Left renal cortex interstitium (tissue), 4 donors: ENCODE data around the gene KCNE3. TPM values are rescaled to one million over a fixed set of nuclear protein-coding genes. Genes with fewer than 3 reads are reported as not detected.

Experiments
- DNase-seq, 4 donors: peaks; one replicate each; pipeline ENCODE4 v3.0.0-alpha.2; 2013; ENCODE audit warnings: low read depth in 4 of 4, low spot score in 2 of 4, missing footprints in 1 of 4
- polyA plus RNA-seq, 4 donors: library from polyadenylated mRNA; unstranded; fragments of 120-200 nt; gene quantifications; one replicate each; pipeline ENCODE4 v1.2.1, GENCODE V29; 2013; ENCODE audit not compliant: insufficient read length in 4 of 4

The KCNE3 gene
- polyA plus RNA-seq, 4 donors = 26.9 to 32.4 (median 28.4) TPM

DNA sequence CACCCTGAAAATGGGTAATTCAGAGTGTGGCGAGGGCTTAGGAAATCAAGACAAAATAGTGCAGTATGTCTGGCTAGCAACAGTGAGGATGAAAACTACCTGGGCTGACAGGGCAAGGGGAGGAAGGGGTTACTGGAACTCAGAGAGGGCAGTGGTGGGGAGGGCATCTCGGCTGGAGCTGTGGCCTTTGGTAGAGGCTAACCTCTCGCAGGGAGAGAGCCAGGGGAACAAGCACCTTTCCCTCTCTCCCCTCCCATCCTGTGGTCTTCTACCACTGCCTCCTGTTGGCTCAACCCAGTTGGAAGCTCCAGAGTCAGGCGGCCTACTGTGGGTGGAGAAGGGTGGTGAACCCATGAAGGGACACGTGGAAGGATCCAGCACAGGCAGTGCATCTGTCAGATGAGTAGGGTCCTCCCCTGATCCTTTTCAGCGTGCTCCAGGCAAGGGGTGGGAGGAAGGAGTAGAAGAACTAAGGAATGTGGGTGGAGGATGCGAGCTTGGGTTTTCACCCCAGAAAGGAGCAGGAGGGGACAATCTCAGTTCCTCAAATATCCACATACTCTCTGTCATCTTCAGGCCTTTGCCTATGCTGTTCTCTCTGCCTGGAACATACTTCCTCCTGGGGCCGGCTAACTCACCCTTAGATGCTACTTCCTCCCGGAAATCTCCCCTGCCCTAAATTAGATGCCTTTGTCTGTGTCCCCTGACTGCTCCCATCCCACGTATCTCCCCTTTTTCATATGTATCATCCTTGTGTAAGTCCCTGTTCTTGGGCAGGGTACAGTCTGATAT is 6.2 kb upstream of the KCNE3 start:
- DNase-seq = no peak

DNA sequence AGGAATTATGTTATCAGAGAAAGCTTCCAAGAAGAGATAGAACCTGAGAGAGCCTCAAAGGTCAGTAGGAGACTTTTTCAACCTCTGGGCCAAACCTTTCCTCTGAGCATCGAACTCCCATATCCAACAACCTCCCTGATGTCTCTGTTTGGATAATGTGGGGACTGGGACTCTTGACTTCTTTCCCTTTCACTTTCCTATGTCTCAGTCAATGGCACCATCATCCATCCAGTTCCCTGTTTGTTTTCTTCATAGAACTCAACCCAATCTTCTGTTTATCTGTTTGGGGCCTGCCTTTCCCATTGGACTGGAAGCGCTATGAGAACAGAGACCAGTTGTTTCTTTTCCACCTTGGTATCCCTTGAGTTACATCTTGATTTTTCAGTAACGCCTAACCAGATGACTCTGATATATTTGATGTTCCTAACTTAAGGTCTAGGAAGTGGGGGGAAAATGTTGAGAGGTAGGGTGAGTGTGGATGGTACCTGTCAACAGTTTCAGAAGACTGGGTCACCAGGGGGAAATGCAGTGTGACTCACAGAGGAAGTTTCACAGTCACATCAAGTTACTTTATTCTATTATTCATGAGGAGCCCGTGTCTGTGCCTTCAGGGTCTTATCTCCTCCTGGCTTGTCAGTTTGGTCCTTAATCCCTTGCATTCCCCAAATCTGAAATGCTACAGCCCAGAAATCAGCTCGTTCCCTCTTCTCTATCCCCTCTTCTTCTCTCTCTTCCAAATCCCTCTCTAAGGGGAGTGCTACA is 4.5 kb upstream of the KCNE3 start:
- DNase-seq = no peak

DNA sequence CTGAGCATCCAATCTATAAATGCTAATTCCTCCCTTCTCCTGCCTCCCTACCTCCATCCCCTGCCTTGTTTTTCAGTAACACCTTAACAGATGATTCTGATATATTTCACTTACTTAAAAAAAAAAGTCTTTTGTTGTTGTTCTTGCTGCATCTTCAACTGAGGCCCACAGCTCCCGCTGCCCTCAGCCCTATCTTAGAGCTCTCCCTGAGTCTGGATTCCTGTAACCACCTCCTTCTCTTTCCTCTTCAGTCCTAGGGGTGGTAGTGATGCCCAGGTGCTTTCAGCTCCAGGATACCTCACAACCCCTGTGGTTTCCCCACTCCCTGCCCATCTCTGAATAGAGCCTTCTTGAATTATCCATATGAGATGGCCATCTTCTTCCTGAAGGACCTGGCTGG is 3.7 kb upstream of the KCNE3 start:
- no peak for DNase-seq

DNA sequence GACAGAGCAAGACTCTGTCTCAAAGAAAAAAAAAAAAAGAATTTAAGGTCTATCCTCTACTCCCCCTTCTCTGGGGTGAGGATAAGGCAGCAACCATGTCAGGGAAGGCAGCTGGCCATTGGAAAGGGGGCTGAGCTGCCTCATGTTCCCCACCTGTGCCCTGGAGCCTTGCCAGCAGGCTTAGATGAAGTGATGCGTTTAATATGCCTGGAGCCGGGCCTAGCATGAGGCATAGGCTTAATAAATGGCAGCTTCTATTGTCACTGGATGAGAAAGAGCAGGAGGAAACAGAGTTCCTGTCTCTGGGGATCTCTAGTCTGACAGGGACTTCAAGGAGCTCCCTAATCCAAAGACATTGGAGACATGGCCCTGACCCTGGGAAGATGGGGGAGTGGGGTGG is 3.2 kb upstream of the KCNE3 start:
- no peak for DNase-seq

DNA sequence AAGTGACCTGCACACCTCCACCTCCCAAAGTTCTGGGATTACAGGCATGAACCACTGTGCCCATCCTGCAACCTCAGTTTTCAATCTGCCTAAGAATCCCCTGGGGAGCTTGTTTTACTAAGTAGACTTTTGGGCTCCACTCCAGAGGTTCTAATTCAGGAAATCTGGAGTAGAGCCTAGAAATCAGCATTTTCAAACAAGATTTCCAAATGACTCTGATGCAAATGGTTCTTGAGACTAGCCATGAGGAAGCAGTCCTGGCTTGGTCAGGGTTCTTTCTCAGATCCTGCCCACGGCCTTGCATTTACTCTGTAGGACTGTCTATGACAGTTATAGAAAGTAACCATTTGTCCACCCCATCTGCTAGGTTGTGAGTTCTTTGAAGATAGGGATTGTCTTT is 1.6 kb upstream of the KCNE3 start:
- no peak for DNase-seq

DNA sequence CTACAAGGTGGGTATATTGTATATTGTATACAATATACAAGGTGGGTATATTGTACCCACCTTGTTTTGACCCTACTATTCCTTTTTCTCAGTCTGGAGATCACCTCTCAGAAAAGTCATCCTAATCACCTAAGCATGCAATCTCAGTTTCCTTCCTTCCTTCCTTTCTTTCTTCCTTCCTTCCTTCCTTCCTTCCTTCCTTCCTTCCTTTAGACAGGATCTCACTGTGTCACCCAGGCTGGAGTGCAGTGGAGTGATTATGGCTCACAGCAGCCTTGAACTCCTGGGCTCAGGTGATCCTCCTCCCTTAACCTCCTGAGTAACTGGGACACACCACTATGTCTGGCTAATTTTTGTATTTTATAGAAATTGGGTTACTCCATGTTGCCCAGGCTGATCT is 1.2 kb upstream of the KCNE3 start:
- no peak for DNase-seq

DNA sequence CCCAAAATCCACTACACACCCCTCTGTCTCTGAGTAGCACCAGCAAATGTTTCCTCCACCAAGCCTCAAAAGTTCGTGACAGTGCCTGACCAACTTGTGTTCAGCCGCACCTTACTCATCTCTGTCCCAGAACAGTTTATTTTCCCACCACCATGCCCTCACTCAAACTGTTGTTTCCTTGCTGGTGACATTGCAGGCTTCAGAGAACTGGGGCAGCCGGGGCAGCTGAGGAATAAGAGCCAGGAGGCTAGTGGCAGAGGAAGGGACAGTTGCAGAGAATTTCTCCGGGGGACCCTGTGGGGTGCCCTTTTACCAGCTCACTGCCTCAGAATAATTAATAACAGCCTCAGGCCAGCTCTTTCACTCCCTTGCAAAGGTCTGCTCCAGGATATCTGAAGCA is 709 bp upstream of the KCNE3 start:
- no peak for DNase-seq

DNA sequence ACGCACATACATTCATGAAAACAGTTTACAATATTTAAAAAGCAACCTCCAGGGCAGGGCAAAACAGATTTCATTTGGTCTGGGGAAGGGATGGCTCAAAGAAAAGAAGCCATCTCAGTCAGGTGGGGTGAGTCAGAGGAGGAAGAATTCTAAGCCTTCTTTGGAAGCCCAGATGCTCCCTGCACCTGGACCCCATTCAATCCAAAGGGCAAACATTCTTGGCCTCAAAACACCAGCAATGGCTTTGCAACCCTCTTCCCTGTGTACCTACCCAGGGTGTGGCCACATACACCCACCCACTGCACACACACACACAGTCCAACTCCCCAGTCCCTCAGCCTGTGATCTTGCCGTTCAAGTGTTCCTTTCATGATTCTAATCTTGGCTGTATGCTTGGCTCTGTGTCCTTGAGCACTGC is 2.0 kb downstream of the KCNE3 start:
- no peak for DNase-seq

DNA sequence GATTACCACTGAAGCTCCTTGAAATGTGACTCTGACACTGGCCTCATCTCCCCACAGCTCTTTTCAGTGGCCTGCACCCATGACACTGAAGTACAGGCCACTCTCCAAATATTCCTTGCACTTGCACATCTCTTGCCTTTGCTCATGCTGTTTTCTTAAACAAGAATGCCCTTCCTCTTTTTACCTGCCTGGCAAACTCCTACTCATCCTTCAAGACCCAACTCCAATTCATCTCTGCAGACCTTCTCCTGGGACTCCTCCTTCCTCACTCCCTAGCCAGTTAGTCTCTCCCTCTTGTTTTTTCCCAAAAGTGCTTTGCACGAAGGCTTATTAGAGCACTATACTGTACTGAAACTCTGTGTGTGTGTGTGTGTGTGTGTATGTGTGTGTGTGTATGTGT is 2.6 kb downstream of the KCNE3 start:
- DNase-seq = no peak

DNA sequence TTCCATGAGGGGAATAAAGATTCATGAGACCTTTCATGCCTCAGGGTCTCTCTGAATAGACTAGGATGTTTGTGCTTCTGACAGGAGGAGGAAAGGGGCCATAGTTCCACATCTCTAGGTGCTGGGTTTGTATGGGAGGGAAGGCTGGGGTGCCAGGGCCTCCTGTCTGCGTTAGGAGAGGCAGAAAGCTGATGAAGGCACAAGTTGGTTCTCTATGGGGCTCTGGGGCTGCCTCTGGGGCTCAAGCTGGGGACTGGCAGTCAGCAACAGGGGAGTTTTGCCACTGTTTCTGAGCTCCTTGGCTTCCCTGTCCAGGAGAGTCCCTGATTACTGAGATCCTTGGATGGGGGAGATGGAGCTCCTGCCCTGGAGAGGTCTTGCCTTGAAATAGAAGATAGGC is 4.1 kb downstream of the KCNE3 start:
- no peak for DNase-seq

DNA sequence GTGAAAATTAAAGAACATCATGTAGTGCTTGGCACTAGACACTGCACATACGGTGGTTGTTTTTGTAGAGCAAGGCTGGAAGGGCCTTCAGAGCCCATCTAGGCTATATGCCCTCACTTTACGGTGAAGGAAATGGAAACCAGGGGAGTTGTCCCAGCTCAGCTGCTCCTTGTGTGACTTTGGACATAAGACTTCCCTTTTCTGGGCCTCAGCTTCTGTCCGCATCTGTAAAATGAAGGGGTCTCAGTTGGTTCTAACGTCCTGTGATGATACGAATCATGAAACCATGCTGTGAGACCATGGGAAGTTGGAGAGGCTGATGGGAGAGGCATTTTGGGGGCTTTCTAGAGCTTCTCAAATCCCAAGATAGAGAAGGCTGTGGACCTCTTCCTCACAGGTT is 4.7 kb downstream of the KCNE3 start:
- DNase-seq = no peak

DNA sequence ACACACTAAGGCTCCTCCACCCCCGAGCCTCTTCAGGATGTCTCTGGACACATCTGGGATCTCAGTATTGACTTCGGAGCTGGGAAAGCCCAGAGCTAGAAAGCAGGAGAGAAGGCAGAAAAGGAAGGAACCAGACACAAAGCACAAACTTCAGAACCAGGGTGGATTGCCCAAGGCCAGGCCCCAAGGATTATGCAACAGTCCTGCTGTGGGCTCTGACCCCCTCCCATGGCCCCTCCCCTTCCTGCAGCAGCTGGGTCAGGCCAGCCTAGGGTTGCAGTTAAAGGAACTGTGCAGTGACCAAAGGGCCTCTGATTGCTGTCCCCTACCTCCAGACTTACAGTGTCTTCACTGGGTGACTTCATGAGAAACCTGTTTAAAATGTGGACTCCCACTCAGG is 5.3 kb downstream of the KCNE3 start:
- DNase-seq = no peak

DNA sequence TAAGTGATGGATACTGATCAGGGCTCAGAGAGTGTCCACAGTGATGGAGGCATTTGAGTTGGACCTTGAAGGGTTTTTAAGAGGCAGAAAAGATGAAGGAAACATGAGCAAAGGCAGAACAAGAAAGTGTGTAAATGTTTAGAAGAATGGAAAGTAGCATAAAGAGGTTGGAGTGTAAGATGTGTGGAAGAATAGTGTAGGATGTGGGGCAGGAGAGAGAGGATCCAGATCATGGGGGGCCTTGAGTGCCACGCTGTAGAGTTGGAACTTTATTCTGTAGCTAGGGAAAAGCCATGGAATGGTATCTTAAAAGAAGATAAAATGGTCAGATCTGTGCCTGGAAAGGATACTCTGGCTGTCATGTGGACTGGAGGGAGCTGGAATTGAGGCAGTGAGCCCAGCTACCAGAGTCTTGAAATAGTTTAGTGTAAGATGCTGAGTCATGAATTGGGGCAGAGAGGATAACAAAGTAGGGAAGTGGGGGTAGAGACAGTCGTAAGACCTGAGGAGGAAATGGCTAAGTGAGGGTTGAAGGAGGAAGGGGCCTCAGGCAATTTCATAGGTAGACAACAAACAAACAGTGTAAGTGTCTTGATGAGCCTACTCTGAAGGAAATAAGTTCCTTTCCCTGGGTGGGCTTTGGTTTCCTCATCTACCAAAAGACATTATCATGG is 6.7 kb downstream of the KCNE3 start:
- DNase-seq = no peak

DNA sequence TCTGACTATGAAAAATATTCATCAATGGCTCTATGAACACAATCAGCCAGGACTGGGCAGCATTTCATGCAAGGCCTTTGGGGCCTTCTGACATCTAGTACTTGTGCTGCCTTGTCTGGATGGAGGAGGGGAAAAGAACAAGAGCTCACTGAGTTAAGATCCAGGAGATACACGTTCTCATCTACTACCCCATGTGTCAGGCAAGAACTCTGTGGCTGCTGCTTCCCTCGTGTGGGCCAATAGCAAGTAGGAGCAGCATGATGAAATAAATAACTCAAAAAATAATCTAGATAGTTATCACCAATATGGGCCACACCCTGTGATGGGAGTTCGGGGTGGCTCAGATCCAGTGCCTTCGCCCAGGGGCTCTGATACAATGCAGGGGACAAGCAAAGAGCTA is 7.3 kb downstream of the KCNE3 start:
- DNase-seq = no peak

DNA sequence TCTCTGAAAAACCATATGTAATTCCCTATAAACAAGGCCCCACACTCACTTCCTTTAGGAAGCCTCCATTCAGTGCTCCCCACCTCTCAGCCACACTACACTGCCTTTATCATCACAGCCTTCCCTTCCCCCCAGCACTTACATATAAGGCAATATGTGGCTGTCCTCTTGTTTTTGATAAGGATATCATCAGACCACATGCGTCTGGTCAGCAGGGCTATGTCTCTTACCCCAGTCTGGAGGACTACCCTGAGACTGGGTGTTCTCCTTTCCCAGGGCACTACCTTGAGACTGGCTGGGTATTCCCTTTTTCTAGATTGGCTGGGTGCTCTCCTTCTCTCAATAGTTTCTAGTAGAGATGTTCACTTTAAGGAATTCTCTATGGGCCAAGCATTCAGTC is 7.8 kb downstream of the KCNE3 start:
- DNase-seq = no peak

DNA sequence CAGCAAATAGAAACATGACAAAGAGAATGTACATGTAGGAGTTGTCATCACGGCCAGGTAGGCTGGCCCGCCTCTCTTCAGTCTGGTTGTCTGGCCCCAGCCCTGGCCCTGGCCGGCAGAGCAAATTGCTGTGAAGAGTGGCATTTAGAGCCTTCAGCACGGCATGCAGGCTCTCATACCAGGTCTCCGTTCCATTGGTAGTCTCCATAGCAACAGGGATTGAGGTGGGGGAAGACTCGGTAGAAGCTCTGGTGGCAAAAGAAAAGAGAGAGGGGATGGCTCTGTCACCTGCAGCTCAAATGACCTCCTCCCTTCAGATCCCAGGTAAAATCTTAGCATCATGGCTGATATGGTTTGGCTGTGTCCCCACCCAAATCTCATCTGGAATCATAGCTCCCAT is 10.0 kb downstream of the KCNE3 start:
- no peak for DNase-seq

DNA sequence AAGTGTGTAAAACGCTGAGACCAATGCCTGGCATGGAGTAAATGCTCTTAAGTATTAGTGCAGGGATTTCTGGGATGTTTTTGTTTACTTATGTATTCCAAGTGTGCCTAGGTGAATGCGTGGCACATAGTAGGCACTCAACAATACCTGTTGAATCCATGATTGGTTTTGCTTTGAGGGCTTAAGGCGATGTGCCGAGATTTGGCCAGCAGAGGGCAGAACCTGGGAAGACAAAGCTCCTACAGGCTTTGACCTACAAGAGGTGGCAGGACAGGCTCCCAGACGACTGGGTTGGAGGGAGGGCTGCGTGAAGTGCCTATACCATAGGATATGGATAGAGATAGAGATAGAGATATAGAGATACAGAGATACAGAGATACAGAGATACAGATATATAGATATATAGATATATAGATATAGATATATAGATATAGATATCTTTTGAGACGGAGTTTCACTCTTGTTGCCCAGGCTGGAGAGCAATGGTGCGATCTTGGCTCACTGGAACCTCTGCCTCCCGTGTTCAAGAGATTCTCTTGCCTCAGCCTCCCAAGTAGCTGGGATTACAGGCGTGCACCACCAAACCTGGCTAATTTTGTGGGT is 13.9 kb downstream of the KCNE3 start:
- no peak for DNase-seq

DNA sequence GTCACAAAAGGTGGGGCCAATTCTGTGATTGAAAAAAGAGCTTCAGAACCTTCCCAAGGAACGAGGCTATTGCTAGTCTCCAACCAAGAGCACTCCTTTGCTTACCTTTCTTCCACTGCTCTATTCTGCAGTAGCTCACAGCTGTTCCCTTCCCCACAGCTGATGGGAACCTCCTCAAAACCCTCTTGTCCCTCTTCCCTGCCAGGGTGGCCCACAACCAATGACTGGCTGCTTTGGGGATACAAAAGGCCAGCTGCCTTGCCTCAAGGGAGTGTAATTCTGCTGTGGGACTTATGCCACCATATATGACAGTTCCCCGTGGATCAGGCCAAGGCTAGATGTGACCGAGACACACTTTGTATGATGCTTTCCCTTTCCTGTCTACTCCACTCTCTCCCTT is 15.0 kb downstream of the KCNE3 start:
- DNase-seq = no peak

DNA sequence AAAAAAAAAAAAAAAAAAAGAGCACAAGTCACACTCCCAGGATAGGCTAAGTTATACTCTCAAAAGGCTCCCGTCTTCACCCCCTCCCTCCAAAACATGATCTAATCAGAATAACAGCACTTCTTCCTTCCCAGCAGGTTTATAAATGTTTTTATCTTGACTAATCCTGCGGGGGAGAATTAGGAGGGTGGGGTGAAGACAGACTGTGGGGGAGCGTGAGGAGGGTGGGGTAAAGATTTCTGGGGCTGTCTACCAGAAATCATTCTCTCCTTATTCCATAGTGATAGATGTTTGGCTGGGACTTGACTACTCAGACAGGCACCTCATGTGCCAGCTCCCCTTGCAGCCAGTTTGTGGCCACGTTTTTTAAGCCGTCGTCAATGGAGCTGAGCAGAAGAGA is 17.0 kb downstream of the KCNE3 start:
- no peak for DNase-seq

DNA sequence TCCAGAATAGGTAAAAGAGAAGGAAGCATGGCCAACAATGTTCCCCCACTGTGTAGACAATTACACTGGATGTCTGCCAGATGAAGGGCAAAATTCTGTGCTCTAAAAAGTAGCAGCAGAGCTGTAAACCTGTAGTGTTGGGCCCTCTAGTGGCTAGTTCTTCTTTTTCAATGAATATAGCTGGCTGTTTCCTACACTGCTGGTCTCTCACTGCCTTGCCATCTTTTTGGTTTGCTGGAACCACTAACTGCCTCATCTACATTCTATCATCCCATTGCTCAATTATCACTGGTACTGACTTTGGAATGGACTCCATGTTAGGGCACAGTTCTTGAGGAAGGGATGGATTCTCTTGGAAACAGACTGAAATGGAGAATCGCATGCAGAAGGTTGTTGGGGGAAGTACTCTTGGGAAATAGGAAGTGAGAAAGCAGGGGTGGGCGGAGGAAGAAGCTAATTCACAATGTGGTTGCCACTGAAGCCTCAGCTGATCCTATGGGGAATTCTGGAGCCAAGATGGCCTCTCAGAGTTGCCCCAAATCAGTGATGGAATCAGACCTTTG is 17.9 kb downstream of the KCNE3 start:
- no peak for DNase-seq

DNA sequence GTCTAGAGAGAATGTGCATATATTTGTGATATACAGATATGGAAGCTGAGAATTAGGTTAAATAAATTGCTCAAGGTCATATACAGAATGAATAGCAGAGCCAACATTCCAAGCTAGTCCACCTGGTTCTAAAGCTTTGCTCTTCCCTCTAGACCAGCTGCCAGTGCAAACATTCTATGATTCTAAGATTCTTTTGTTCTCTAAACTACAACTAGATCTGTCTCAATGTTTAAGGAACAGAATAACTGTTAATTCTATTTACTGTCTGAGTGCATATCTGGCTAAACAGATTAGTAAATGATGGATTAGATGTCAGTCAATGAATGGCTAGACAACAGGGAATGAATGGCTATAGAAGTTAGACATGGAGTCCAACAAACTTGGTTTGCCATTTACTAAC is 19.6 kb downstream of the KCNE3 start:
- no peak for DNase-seq
